Stimulated activated naive CD4-positive, alpha-beta T cell treated with Interleukin-2 at 50 U/mL for 16 hours (primary cell): ENCODE results near the gene GPSM1.
"Not testable (repeated sequence)": the region's sequence is repeated elsewhere in the genome, so short reads cannot be mapped to it uniquely, and the experiment has no call there.

Source experiments
- DNase-seq: peaks from one replicate; lab custom pipeline; 2025; lab: John Stamatoyannopoulos, UW

The GPSM1 gene

DNA sequence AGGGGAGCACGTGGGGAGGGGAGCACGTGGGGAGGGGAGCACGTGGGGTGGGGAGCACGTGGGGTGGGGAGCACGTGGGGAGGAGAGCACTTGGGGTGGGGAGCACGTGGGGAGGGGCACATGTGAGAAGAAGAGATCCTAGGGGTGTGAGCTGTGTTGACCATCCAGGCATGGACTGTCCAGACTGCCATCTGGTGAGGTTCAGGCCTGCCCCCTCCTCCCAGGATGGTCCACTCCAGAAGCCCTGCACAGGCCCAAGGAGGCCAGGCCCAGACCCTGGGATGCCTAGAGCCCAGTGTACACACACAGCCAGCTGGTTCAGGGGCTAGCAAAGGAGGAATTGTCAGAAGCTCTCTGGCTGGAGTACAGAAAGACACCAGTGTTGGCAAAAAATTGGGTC, 70.3 kb downstream of the GPSM1 start:
- DNase-seq = no peak

- no peak for DNase-seq
Measured at GRCh38 chr9:136398286-136398685, 70.9 kb downstream of the GPSM1 start.

DNA sequence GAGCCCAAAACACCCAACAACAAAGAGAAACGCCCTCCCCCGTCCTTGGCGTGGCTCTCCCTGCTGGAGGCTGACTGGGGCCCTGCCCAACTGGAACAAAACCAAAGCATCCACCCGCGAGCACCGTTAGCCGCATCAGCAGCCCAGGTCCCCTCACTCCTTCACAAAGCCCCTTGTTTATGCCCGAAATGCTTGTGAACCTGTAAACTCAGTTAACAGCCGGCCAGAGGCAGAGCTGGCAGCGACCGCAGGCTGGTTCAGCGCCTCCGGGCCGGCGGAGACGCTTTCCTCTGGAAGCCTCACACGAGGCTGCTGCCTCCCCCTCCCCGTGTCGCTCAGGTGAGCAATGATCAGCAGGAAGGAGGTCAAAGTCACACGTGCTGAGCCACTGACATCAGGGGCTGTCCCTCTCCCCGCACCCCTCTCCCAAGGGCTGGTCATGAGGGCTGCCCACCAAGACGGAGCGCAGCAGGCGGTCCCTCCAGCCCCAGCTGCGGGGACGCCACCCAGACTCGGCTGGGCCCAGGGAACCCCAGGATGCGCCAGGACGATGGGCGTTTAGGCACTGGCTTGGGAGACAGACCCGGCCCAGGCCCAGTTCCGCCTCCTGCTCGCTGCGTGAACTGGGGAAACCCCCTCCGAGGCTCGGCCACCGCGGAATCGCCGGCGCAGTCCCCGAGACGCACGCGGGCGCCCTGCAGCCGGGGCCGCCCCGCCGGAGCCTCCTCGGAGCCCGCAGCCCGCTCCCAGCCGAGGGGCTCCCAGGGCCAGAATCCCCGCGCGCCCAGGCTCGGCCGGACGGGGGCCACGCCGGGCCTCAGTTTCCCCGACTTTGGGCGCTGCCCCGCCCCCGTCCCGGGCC, 72.1 kb downstream of the GPSM1 start:
- peak; percentile 32 for DNase-seq

GRCh38 chr9:136400038-136400834, 72.9 kb downstream of the GPSM1 start, which contains the start of gene SNAPC4:
TSS of gene SNAPC4 (minus strand) at chr9:136400170. CDS start at chr9:136398428, 1,742 bp downstream.
- DNase-seq = peak; percentile 83

DNA sequence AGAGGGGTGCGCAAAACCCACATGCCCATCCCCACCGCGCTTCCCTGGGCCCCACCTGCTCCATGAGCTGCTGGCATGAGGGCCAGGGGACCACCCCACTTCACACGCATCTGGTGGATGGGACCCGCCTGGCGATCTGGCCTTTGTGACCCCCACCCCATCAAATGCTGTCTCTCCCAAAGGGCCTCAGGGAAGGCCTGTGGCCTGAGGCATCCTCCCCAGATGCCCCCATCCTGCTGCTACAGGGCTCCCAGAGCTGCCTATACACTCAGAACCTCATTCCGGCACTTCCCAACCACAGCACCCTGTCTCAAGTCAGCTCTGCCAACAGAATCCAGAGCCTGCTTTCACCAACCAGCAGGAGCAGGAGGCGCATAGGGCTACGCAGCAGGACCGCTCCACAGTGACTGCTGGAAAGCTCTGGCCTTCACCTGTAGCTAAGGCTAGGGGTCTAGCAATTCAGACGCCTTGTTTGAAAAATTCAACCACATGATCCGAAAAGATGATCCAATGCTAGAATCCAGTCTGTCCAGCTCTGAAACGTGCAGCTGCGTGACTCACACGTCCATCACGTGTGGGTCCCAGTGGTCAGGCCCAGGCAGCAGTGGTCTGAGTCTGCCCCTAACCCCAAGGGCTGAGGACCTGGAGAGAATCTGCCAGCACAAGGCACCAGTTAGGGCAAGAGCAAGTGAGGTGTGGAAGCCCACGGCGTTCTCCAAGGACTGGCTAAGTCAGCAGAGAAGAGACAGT, 74.0 kb downstream of the GPSM1 start:
- no peak for DNase-seq

DNA sequence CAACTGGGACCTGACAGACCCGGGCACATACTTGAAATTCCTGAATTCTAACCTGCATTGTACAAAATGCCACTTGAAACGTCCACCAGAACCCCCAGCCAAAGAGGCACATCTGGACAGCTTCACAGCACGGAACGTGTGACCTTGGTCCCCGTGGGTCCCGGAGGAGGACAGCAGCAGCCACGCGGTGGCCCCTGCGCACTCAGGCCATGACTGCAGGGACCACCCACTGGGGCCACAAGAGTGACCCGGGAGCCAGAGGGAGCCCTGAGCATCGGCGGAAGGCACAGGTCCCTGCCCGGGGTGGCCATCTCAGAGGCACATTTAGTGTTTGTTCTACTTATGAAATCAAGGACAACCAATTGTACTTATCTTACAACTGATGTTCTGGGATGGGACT, 74.7 kb downstream of the GPSM1 start:
- DNase-seq = no peak

- peak; percentile 81 for DNase-seq
Measured at GRCh38 chr9:136403538-136403914, 76.2 kb downstream of the GPSM1 start.

DNA sequence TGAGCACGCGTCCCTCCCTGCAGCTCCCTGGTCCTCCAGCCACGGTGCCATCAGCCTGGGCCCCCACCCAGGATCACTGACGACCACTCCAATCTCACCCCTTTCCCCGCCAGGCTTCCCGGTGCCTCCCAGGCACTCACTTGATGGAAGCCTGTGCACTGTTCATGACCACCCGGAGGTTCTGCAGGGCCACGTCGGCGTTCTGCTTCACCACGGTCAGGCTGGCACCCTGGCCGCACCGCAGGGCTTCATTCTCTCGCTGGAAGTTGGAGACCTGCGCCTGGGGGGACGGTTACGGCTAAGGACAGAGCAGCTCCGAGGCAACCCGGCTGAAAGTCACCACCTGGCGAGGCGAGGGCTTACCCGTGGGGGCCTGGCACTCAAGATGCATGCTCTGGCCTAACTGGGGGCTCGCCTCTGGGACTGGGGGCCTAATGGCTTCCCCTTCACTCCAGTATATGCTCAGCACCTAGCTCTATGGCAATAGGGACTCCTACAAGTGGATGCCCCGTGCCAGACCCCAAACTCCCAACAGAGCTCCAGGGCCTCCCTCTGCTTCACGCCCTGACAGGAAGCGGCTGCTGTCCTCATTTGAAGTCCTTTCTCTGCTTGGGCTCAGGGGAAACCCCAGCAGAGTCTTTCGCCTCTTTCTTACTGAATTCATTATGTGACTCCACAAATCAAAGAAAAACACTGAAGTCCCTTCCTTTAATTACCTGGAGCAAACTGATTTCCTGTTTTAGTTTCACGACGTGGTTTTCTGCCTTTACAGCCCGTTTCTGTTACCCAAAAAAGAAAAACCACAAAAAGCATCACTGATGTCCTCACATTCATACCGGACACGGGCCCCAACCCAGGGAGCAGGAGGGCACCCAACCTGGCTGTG, 76.8 kb downstream of the GPSM1 start:
- DNase-seq = peak; percentile 36

DNA sequence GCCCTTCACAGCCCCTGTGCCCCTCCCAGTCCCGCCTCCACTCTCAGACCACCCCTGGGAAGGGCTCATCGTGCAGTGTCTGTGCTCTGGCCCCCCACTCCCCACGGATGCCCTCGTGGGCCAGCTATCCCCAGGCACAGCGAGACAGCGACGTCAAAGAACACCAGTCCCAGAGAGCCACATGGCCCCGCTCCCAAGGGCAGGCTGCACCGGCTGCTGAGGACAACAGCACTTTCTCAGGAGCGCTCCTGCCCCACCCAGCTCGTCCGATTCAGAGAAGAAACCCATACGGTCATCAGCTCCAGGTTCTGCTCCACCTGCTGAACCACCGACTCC, 77.4 kb downstream of the GPSM1 start:
- no peak for DNase-seq

DNA sequence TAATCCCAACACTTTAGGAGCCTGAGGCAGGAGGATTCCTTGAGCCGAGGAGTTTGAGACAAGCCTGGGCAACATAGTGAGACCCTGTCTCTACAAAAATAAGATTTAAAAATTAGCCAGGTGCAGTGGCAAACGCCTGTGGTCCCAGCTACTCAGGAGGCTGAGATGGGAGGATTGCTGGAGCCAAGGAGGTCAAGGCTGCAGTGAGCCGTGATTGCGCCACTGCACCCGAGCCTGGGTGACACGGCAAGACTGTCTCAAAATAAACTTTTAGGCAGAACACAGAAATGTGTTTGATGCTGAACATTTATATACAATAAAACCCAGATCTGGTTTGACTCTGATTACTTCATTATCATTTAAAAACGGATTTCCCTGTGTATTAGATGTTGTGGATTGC, 78.1 kb downstream of the GPSM1 start:
- DNase-seq = no peak

GRCh38 chr9:136405904-136406303, 78.6 kb downstream of the GPSM1 start:
- not testable (repeated sequence) for DNase-seq

- not testable (repeated sequence) for DNase-seq
Measured at GRCh38 chr9:136407061-136407460, 79.7 kb downstream of the GPSM1 start.

DNA sequence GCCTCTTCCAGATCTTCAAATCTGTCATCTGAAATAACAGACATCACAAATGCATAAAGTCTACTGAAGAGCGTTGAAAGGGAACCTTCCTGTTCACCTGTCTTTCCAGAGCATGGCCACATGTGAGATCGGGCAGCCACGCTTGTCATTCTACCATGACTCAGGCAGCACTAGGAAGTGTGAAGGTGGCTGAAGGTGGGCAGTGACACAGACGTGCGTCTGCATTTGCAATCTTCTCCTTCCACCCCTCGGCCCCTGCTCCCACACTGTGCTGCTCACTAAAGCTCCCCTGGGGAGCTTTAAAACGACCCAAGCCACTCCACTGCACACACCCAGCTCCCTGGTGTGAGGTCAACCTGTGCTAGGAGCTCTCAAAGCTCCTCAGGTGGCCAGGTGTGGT, 80.6 kb downstream of the GPSM1 start:
- no peak for DNase-seq
